Stimulated activated CD8-positive, alpha-beta memory T cell treated with anti-CD3 and anti-CD28 coated beads, Interleukin-7, amount 100 ng/mL, for 24 hours (primary cell): ENCODE results near the gene COL11A2.
A peak's percentile ranks its signal among the peaks of the same experiment; 100 is the strongest.
"Not testable (repeated sequence)": the region's sequence is repeated elsewhere in the genome, so short reads cannot be mapped to it uniquely, and the experiment has no call there.

Experiments used
- DNase-seq: peaks from one replicate; pipeline ENCODE4 v3.0.0-alpha.2; 2020; ENCODE audit warnings: low read depth

Gene COL11A2

DNA sequence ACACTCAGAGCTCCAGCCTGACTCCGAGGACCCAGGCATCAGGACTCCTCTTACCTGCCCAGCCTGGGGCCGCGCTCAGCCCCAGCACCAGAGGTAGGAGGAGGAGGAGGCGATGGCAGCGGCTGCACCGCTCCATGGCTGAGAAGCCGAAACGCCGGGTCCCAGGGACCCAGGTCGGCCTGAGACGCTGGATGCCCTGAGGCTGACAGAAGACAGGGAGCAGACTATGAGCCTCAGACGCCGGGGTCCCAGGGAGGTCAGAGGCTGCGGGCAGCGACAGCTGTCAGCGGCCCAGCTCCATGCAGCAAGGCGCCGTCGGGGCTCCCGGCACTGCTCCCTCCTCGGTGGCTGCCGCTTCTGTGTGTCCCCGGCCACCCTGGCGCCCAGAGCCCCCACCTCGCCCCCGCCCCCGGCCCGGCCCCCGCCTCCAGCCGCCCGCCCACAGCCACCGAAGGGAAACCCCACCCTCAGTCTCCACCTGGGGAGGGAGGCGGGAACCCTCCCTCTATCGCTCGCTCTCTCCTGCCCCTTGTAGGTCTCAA, at the start of gene COL11A2:
TSS of gene COL11A2 (minus strand) at position 363 of the 542 bp plus-strand sequence. CDS start at position 136, 227 bp downstream.
- no peak for DNase-seq

DNA sequence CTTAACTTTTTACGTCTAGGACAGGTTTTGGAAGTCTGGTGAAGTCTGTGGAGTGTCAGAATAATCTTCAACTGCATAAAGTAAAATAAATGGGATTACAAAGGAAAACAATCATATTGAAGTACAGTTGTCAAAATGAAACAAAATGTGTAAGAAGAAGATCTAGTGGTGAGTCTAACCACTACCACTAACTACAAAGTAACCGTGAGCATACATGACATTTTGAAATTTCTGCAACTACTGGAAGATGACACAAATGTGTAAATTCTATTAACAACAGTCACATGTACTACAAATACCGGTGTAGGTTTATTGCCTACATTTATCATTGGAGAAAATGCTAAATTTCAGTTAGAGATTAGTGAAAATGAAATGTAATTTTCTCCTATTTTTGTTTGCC, 49.7 kb upstream of the COL11A2 start:
- no peak for DNase-seq

DNA sequence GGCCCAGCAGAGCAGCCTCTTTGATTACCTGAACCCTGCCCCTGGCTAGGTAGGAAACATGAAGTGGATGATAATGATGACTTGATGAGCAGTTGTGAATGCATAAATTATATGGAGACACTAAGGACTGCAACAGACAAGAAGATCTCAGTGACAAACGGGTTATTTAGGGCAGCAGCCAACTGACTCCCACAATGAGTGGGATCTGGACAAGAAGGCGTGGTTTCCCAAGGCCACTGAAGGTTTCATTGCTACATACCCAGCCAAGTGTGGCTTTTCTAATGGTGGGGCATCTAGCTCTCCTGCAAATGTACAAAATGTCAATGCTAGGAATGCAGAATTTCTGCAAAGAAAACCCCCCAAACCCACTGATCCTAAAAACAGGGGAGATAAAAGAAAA, 45.5 kb upstream of the COL11A2 start:
- no peak for DNase-seq

DNA sequence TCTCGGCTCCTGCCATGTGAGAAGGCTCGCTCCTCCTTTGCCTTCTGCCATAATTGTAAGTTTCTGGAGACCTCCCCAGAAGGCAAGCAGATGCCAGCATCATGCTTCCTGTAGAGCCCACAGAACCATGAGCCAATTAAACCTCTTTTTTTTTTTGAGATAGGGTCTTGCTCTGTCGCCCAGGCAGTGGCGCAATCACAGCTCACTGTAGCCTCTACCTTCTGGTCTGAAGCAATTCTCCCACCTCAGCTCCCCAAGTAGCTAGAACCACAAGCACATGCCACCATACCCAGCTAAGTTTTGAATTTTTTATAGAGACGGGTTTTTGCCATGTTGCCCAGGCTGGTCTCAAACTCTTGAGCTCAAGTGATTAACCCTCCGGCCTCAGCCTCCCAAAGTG, 44.6 kb upstream of the COL11A2 start:
- DNase-seq: no peak

DNA sequence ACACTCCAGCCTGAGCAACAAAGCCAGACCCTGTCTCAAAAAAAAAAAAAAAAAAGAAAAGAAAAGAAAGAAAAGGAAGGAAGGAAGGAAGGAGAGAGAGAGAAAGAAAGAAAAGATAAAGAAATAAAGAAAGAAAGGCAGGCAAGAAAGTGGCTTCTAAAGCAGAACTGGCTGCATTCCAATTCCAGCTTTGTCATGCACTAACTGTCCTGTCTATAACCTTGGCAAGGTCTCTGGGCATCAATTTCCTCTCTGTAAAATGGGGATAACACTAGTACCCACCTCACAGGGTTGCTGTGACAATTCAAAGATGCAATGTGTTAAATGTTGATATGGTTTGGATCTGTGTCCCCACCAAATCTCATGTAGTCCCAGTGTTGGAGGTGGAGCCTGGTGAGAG, 44.1 kb upstream of the COL11A2 start:
- no peak for DNase-seq

DNA sequence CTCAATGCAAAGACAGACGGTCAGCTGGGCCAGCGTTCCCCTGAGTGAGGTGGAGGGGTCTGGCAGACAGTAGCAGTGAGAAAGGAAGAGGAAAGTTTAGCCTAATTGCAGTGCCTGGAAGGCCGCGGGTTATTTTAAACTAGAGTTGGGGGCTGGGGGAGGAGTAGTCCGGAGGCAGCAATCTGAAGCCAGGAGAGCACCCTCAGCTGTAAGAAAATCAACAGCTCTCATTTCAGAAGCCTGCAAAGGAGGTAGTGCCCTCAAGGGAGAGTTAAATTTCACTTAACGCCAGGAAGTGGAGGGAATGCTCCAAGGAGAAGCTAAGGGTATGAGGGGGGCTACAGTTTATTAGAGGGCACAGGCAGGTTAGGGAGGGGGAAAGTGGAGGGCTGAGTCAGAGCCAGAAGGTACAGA, 43.0 kb upstream of the COL11A2 start:
- no peak for DNase-seq

DNA sequence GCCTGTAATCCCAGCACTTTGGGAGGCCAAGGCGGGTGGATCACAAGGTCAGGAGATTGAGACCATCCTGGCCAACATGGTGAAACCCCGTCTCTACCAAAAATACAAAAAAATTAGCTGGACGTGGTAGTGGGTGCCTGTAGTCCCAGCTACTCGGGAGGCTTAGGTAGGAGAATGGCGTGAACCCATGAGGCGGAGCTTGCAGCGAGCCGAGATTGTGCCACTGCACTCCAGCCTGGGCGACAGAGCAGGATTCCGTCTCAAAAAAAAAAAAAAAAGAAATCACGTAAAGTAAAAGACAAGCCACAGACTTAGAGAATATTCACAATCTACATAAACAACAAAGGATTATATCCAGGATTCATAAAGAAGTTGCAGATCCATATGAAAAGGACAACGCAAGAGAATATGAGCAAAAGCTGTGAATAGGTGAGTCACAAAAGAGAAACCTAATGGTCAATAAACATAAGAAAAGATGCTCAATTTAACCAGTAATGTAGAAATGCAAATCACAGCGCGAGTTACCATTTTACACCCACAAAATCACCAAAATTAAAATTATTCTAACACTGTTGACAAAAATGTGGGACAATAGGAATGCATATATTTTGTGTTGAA, 34.3 kb upstream of the COL11A2 start:
- not testable (repeated sequence) for DNase-seq

DNA sequence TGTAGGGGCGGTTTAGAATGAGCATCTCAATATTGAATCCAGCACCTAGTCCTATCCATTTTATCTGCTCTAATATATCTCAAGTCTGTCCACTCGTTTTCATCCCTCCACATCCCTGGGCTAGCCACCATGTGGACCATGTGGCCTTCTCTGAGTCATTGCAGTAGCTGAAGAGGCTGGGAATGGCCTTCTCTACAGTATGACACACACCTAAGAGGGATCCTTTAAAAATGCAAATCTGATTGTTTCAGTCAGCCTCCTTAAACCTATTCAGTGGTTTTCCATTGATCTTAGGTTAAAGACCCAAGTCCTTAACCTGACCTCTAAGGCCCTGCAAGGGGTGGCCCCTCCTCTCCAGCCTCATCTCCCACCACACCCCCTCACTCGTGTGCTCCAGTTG, 25.4 kb upstream of the COL11A2 start:
- DNase-seq: no peak

DNA sequence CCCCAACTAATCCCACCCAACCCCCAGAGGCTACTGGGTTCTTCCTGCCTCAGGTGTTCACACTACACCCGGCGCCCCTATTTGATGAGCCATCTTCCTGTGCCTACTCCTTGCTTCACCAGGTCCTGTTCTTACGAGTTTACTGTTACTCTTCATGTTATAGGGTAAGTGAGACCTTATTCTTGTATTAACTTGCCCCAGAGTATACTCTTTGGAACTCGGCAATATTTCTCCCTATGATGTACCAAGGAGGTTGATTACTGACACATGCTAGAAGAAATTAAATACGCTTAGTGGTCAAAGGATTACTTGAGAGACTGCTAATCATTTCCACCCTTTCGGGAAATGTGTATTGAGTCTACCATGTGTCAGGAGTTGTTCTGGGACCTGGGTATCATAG, 25.0 kb upstream of the COL11A2 start:
- DNase-seq: no peak

DNA sequence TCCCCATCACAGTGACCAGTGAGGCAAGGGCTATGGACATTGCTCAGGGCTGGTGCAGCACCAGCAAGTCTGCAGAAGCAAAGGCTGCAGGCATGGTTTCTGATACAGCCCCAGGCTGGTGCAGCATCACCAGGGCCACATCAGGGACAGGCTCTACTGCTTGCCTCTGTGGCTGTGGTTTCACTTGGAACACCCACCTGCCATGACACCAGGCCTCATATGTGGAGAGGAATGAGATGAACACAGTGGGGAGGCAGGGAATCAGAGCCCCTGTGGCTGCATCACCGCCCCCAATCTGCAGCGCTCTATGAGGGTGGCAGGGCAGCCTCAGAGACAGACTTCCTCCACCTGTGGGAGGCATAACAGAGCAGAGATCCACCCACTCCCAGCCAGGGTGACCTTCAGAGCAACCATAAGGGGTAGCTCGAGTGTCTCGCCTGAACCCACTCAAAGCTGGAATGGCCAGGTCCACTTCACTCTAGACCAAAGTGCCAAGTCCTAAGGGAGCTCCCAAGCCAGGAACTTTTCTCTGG, 23.9 kb upstream of the COL11A2 start:
- DNase-seq: no peak

DNA sequence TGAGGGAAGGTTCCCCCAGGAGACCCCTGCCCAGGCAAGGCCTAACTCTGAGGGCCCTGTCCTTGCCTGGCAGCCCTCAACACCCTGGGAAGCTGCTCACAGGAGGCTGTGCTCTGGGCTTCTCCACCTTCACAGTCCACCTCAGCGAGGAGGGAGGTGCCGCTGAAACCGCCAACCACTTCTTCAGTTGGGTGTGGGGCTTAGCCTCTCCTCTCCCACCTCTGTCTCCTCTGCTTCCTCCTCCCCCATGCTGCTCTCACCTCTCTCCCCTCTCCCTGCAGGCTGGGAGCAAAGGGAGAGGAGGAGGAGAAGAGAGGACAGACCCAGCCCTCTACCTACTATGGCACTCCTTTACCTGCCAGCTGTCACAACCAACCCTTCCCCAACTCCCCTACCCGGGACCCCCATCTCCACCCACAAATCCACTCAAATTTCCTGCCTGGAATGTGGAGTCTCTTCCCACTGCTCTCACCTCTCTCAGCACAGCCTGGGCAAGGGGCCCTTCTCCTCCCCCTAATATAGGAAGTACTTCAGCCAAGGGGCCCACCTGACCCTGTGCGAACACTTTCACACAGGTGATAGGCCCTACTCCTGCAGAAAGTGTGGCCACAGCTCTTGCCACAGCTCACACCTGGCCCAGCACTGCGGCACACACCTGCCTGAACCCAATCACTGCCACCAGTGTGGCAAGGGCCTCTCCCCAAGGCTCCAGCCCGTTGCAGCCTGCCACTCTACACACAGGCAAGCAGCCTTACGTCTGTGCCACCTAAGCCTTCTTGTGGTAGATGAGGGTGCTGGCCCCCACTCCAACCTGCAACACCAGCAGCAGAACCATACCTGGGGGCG, 23.2 kb upstream of the COL11A2 start:
- no peak for DNase-seq

DNA sequence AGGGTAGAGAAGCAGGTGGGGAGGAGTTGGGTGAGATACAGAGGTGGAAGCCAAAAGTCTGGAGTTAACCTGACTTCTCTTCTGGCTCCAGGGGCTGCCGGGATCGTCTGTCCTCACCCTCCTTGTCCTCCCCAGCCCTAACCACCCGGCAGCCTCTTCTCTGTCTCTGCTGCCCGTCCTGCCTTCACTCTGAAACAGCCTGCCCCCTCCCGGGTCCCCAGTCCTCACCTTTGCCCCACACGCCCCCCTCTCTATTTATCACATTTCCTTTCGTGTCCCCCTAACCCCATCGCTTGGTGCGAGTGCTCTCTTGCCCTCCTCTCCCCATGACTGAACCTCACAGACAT, 21.7 kb upstream of the COL11A2 start:
- no peak for DNase-seq

DNA sequence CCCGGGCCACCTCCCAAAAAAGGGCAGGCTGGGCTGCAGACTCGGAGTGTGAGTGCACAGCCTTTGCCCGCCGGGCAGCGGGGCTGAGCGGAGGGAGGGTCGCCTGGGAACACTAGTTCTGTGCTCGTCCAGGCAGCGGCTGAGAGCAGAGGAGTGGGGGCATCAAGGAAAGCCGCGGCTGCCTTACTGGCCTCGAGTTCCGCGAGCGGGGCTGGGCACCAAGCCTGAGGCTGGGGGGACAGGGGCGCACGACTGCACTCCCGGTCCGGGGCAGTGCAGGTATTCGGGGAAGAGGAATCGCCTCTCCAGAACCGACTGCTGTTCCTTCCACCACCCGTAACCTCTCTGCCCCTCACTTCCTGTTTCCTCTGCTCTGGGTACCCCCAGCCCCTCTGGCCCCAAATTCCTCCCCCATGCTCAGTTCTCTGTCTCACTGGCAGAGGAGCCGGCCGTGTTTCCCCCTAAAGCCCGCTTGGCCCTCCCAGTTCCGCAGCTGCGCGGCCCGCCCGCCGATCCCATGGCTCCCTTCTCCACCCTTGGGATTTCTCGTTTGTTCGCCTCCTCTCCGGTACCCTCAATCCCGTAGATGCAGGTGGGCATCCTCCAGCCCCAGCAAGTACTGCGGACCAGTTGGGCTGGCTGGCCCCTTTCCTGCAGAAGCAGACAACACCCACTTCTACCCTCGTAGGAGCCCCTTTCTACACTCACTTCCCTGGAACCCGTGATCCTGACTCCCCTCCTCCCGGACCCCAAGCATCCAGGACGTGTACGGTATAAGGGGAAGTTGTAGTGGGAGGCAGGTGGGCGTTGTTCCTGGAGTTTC, 21.1 kb upstream of the COL11A2 start:
- DNase-seq: no peak

DNA sequence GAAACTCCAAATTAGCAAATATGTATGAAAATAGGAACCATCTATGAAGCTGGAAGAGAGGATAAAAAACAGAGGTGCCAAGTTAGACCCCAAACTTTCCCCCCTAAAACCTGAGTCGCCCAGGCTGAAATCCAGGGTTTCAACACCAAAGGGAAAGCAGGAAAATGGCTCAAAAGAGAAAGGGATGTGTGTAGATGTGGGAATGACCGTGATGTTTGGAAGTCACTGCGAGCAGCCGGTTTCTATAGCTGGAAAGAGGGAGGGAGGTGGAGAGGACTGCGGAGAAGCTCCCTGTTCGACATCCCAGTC, 20.5 kb upstream of the COL11A2 start:
- no peak for DNase-seq

DNA sequence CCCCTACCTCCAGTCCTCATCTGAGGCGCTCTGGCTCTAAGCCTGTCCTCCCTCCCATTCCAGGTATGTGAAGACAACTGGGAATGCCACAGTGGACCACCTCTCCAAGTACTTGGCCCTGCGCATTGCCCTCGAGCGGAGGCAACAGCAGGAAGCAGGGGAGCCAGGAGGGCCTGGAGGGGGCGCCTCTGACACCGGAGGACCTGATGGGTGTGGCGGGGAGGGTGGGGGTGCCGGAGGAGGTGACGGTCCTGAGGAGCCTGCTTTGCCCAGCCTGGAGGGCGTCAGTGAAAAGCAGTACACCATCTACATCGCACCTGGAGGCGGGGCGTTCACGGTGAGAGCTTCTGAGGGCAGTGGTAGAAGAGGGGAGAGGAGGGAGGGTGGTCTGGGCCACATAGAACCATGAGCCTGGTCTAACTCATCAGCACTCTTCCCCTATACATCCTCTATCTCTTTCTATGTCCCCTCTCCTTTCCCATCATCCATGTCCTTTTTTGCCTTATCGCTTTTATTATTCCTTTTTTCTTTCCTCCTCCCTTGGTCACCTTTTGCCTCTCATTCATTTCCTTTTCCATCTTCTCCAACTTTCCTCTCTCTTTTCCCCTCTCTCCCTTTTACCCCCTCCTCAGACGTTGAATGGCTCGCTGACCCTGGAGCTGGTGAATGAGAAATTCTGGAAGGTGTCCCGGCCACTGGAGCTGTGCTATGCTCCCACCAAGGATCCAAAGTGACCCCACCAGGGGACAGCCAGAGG, 19.6 kb upstream of the COL11A2 start:
- no peak for DNase-seq

DNA sequence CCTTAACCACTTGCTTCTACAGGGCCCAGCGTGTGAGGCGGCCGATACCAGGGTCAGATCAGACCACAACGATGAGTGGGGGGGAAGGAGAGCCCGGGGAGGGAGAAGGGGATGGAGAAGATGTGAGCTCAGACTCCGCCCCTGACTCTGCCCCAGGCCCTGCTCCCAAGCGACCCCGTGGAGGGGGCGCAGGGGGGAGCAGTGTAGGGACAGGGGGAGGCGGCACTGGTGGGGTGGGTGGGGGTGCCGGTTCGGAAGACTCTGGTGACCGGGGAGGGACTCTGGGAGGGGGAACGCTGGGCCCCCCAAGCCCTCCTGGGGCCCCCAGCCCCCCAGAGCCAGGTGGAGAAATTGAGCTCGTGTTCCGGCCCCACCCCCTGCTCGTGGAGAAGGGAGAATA, 18.9 kb upstream of the COL11A2 start:
- DNase-seq: no peak

DNA sequence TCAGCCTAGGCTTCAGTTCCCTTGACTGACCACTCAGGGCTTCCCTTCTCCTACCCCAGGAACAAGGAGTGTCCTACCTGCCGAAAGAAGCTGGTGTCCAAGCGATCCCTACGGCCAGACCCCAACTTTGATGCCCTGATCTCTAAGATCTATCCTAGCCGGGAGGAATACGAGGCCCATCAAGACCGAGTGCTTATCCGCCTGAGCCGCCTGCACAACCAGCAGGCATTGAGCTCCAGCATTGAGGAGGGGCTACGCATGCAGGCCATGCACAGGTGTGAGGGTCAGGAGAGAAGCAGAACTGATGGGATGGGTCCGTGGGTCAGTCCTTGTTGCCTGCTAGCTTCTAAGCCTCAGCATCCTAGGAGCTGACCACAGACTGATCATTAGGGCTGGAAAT, 17.6 kb upstream of the COL11A2 start:
- DNase-seq: no peak

DNA sequence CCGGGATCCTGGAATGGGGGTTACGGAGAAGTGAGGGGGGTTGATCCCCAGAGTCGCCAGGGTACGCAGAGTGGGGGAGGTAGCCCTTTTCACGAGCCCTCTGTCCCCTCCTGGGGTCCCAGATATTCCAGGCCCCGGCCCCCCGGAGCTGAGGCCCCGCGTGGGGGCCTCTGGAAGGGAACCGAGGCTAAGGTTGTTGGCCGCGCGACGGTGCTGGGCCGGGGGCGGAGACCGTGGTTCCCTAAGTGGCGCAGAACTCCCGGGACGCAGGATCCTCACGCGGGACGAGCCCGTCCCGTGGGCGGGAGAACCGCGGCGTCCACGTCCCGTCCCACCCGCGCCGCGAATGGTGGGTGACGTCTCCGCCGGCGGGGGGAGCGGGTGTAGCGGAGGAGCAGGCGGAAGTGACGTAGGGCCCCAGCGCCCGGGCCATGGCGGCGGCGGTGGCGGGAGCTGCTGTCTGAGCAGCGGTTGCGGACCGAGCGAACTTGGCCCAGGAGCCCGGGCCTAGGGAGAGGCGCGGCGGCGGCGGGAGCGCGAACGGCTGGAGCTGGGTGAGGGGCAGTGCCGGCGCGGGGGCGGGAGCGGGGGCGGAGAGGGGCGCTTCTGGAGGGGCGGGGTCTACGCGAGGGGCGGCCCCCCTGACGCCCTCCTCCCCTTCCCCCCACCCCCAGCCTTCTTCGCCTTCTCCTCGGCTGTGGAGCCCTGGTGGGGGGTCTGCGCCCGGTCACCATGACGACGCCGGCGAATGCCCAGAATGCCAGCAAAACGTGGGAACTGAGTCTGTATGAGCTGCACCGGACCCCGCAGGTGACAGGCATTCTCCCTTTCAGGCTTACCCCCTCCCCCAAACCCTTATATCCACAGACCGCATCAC, 16.1 kb upstream of the COL11A2 start, which contains the start of gene RING1:
TSS of gene RING1 (plus strand) at position 410 of the 877 bp plus-strand sequence. CDS start at position 733, 323 bp downstream.
- DNase-seq: peak; percentile 63

DNA sequence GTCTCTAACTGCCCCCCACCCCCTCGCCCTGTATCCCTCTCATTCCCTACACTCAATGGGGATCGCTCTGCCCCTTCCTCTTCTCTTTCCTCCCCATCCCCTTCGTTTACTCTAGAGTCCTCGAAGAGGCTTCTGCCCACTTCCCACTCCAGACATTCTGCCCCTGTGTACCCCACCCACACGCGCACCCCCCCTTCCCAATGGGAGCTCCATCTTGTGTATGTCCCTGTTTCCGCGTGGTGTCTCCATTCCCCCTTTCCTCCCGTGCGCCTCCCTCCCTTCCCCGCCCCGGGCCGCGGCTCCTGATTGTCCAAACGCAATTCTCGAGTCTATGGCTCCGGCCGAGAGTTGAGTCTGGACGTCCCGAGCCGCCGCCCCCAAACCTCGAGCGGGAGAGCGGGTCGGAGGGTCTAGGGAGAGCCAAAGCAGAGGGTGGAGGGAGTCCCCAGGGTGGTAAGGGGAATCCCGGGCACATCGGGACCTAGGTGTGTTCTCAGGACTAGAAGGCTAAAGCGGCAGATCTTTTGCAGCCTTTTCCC, 15.4 kb upstream of the COL11A2 start:
- DNase-seq: no peak

DNA sequence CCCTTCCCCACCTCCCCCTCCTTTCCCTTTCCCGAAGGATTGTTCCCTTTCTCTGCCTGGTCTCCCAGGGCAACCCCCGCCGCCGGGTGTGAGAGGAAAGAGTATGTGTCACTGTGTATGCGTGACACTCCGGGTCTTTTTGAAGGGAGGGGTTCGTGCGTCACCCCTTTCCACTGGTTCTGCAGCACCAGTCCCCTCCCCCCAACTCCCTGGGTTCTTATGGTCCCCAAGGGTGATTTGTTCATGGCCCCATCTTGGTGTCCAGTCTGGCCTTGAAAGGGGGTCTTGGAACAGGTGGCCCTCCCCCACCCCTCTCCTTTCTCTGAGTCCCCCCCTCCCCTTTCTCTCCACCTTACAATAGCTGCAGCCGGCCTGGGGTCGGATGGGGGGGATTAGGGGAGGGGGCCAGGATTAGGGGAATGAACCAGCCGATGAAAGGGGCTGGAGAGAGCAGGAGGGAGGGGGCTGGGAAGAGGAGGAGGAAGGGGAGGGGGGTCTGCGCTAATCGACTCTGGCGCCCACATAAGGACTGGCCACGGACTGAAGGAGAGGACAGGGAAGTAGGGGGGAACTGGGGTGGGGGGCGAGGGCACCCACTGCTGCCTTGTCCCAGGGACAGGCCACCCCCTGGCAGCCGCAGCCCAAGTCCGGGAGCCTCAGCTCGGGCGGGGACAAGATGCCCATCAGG, 14.7 kb upstream of the COL11A2 start:
- DNase-seq: no peak
